HepG2 (cell line): ENCODE results near the gene COL27A1. TPM values are rescaled to one million over a fixed set of nuclear protein-coding genes. Genes with fewer than 3 reads are reported as not detected.

Source experiments
- BRCA1 ChIP-seq: sonication (generic); formaldehyde crosslinking; IDR thresholded peaks from 2 replicates; pipeline ENCODE4 v1.4.0; 2020; ENCODE audit warnings: missing genetic modification reagents
- CENPBD1 ChIP-seq: sonication (generic); formaldehyde crosslinking; IDR thresholded peaks from 2 replicates; pipeline ENCODE4 v1.8.0; 2022; ENCODE audit warnings: missing genetic modification reagents, low read depth, mild to moderate bottlenecking, borderline replicate concordance
- CENPX ChIP-seq: sonication (generic); formaldehyde crosslinking; IDR thresholded peaks from 2 replicates; pipeline ENCODE4 v1.9.0; 2021; ENCODE audit warnings: mild to moderate bottlenecking, missing genetic modification reagents, moderate library complexity
- CREM ChIP-seq, 2 experiments: sonication (generic) in 1 of 2; formaldehyde crosslinking in 1 of 2; IDR thresholded peaks; 2 replicates each; pipeline versions ENCODE4 v1.4.0 to v1.6.1; 2016 to 2020; ENCODE audit warnings: antibody characterized with exemption in 1 of 2, mild to moderate bottlenecking in 1 of 2, missing genetic modification reagents in 1 of 2
- GABPB1 ChIP-seq: IDR thresholded peaks from 2 replicates; pipeline ENCODE4 v1.6.1; 2016; ENCODE audit warnings: mild to moderate bottlenecking, missing genetic modification reagents, moderate library complexity, missing compliant biosample characterization
- HOXA7 ChIP-seq: sonication (generic); formaldehyde crosslinking; IDR thresholded peaks from 2 replicates; pipeline ENCODE4 v1.8.1; 2022; ENCODE audit warnings: mild to moderate bottlenecking, missing genetic modification reagents, moderate library complexity
- IKZF4 ChIP-seq: sonication (generic); formaldehyde crosslinking; IDR thresholded peaks from 2 replicates; pipeline ENCODE4 v1.5.1; 2020; ENCODE audit warnings: borderline replicate concordance, mild to moderate bottlenecking, low read depth, missing genetic modification reagents; ENCODE audit errors: not compliant biosample characterization
- MIER3 ChIP-seq: IDR thresholded peaks from 2 replicates; pipeline ENCODE4 v1.6.1; 2016; ENCODE audit warnings: missing compliant biosample characterization, borderline replicate concordance
- MTA3 ChIP-seq: sonication (generic); formaldehyde crosslinking; IDR thresholded peaks from 2 replicates; pipeline ENCODE4 v1.4.0; 2020; ENCODE audit warnings: missing genetic modification reagents
- MXD3 ChIP-seq: IDR thresholded peaks from 2 replicates; pipeline ENCODE4 v1.6.1; 2016; ENCODE audit warnings: mild to moderate bottlenecking, missing biosample characterization, missing genetic modification reagents
- MYC ChIP-seq: sonication (generic); formaldehyde crosslinking; IDR thresholded peaks from 2 replicates; pipeline ENCODE4 v1.9.0; 2021; ENCODE audit warnings: missing genetic modification reagents, borderline replicate concordance
- NCOA2 ChIP-seq: sonication (generic); formaldehyde crosslinking; IDR thresholded peaks from 2 replicates; pipeline ENCODE4 v1.8.0; 2022; ENCODE audit warnings: inconsistent platforms
- NR2F6 ChIP-seq, 2 experiments: IDR thresholded peaks; 2 replicates each; pipeline ENCODE4 v1.6.1; 2016; ENCODE audit warnings: antibody characterized with exemption in 1 of 2, mild to moderate bottlenecking in 1 of 2
- SMAD9 ChIP-seq: sonication (generic); formaldehyde crosslinking; IDR thresholded peaks from 2 replicates; pipeline ENCODE4 v1.5.1; 2020; ENCODE audit warnings: mild to moderate bottlenecking, missing genetic modification reagents
- TBL1XR1 ChIP-seq: fragments of 150-350 bp; IDR thresholded peaks from 2 replicates; pipeline ENCODE4 v1.6.1; 2014; ENCODE audit warnings: borderline replicate concordance, low read length; ENCODE audit not compliant: partially characterized antibody
- TCF7L2 ChIP-seq: IDR thresholded peaks from 2 replicates; pipeline ENCODE4 v1.6.1; 2011; ENCODE audit warnings: mild to moderate bottlenecking, low read depth, low read length, moderate library complexity
- ZFP36L2 ChIP-seq: sonication (generic); formaldehyde crosslinking; IDR thresholded peaks from 2 replicates; pipeline ENCODE4 v1.4.0; 2020; ENCODE audit warnings: missing genetic modification reagents
- ZFY ChIP-seq: sonication (generic); formaldehyde crosslinking; IDR thresholded peaks from 2 replicates; pipeline ENCODE4 v1.4.0; 2020; ENCODE audit warnings: missing genetic modification reagents
- ZMAT3 ChIP-seq: sonication (generic); formaldehyde crosslinking; conservative IDR thresholded peaks from 2 replicates; pipeline ENCODE4 v1.7.0; 2021; ENCODE audit warnings: missing genetic modification reagents
- ZNF317 ChIP-seq: sonication (generic); formaldehyde crosslinking; IDR thresholded peaks from 2 replicates; pipeline ENCODE4 v1.5.0; 2020; ENCODE audit warnings: mild to moderate bottlenecking, missing genetic modification reagents
- ZNF343 ChIP-seq: sonication (generic); formaldehyde crosslinking; IDR thresholded peaks from 2 replicates; pipeline ENCODE4 v1.4.0; 2020; ENCODE audit warnings: mild to moderate bottlenecking, missing genetic modification reagents
- ZNF550 ChIP-seq: sonication (generic); formaldehyde crosslinking; IDR thresholded peaks from 2 replicates; pipeline ENCODE4 v1.4.0; 2020; ENCODE audit warnings: mild to moderate bottlenecking, missing genetic modification reagents, borderline replicate concordance
- ZNF709 ChIP-seq: sonication (generic); formaldehyde crosslinking; IDR thresholded peaks from 2 replicates; pipeline ENCODE4 v1.5.0; 2020; ENCODE audit warnings: mild to moderate bottlenecking, missing genetic modification reagents
- ZNF773 ChIP-seq: sonication (generic); formaldehyde crosslinking; IDR thresholded peaks from 2 replicates; pipeline ENCODE4 v1.4.0; 2020; ENCODE audit warnings: missing genetic modification reagents, borderline replicate concordance
- ZSCAN22 ChIP-seq: sonication (generic); formaldehyde crosslinking; IDR thresholded peaks from 2 replicates; pipeline ENCODE4 v1.4.0; 2020; ENCODE audit warnings: mild to moderate bottlenecking, missing genetic modification reagents
- polyA plus RNA-seq, 8 experiments: library from polyadenylated mRNA; depleted of rRNA in 3 of 8; stranded (reverse) in 7 of 8; unstranded in 1 of 8; fragments of >200 nt; fragmentation: Illumina TruSeq in 4 of 8; extraction: Trizol in 4 of 8; gene quantifications; 2 replicates each; pipeline versions ENCODE4 v1.2.1 to v1.2.3, GENCODE V29; 2011 to 2016; ENCODE audit warnings: low read depth in 4 of 8, missing spikeins in 1 of 8, mixed read lengths in 1 of 8; ENCODE audit not compliant: insufficient read depth in 1 of 8
- total RNA-seq, 5 experiments: library from RNA; depleted of rRNA; stranded (reverse); fragments of >200 nt; fragmentation: Illumina TruSeq; extraction: Trizol; gene quantifications; 2 replicates each; pipeline ENCODE4 v1.2.3, GENCODE V29; 2016; ENCODE audit warnings: low read depth in 1 of 5

The COL27A1 gene
- total and polyA plus RNA-seq, 2 of the 13 experiments (the other 11 are each of a cell fraction or from before 2014, with no cell fraction given), result 71.3 to 89.1 TPM

- TF ChIP-seq MYC, result peak; percentile 60; the same call in 1 of the 2 replicates
- TF ChIP-seq NR2F6 (IDR thresholded peaks at IDR 0.05), result no peak
- TF ChIP-seq NR2F6 (CRISPR knock-in tag; IDR thresholded peaks at IDR 0.05), result peak; percentile 62
- no peak for TF ChIP-seq ZMAT3 (CRISPR knock-in tag)
- TF ChIP-seq SMAD9 (CRISPR knock-in tag), result no peak
- TF ChIP-seq CENPBD1, result no peak
- no peak for TF ChIP-seq MTA3
- TF ChIP-seq ZNF709, result peak; percentile 34; the same call in 1 of the 2 replicates
- no peak for TF ChIP-seq TCF7L2
- no peak for TF ChIP-seq ZNF773 (CRISPR knock-in tag)
- 0 out of 2 replicates have a peak, but pooled peaks have one; percentile 55 for TF ChIP-seq ZFP36L2
- TF ChIP-seq HOXA7 (CRISPR knock-in tag), result no peak
- TF ChIP-seq IKZF4 (CRISPR knock-in tag), result no peak
- no peak for TF ChIP-seq ZNF550 (CRISPR knock-in tag)
- no peak for TF ChIP-seq CENPX (CRISPR knock-in tag)
- TF ChIP-seq ZNF317 (CRISPR knock-in tag), result 0 out of 2 replicates have a peak, but pooled peaks have one; percentile 74
- TF ChIP-seq TBL1XR1, result no peak
- peak; percentile 62 for TF ChIP-seq GABPB1 (CRISPR knock-in tag)
- peak; percentile 42; the same call in 1 of the 2 replicates for TF ChIP-seq MIER3 (CRISPR knock-in tag)
- TF ChIP-seq BRCA1, result peak; percentile 66; the same call in 1 of the 2 replicates
- no peak for TF ChIP-seq ZSCAN22 (CRISPR knock-in tag)
- TF ChIP-seq ZFY, result peak; percentile 76
- no peak for TF ChIP-seq ZNF343
- 0 out of 2 replicates have a peak, but pooled peaks have one; percentile 48 for TF ChIP-seq MXD3 (CRISPR knock-in tag)
- no peak for TF ChIP-seq CREM (IDR thresholded peaks at IDR 0.05)
- TF ChIP-seq CREM (CRISPR knock-in tag; IDR thresholded peaks at IDR 0.05), result no peak
- TF ChIP-seq NCOA2 (CRISPR knock-in tag), result peak; percentile 31; the same call in 1 of the 2 replicates
These were observed 47.1 kb upstream of the COL27A1 start (continued) for GRCh38 chr9:114108016-114108833.
